ENCODE results near the gene DUOXA2.

DNA sequence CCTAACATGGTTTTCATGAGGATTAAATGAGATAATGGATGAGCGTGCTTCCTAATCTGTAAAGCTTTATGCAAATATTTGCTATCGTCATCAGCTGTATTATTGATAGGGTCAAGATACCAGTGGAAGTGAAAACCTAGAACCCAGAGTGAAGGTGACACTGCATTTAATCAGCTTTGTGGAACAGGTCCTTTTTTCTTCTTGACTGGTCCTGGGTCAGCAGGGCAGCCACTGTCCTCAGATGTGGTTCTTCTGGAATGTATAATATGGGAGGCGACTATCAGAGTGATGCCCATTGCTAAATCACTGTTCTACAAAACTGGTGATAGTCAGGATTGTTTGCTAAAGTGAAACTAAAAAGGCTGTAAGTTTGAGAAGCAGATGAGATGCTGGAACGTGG is 49.7 kb upstream of the DUOXA2 start:
- TF ChIP-seq CTCF (IDR thresholded peaks at IDR 0.05; ENCODE audit: low read length), result no peak
- no peak for TF ChIP-seq EZH2 (IDR thresholded peaks at IDR 0.05; ENCODE audit: borderline replicate concordance, low read length)

Data from OCI-LY1 (cell line).